CD1c-positive myeloid dendritic cell (primary cell): ENCODE data around the gene NDUFA11.

Experiments
- DNase-seq: peaks from one replicate; pipeline ENCODE4 v3.0.0-alpha.2; 2016; ENCODE audit errors: extremely low spot score

NDUFA11 gene

GRCh38 chr19:5908773-5909442 lies 5.3 kb upstream of the NDUFA11 start:
- no peak for DNase-seq

- DNase-seq: peak; percentile 58
Observed at GRCh38 chr19:5907241-5907640, 3.7 kb upstream of the NDUFA11 start.

- no peak for DNase-seq
Observed at GRCh38 chr19:5905114-5905778, 1.7 kb upstream of the NDUFA11 start.

- DNase-seq: peak; percentile 100
Observed at GRCh38 chr19:5904352-5905113, 943 bp upstream of the NDUFA11 start, which contains the start of gene VMAC. VMAC (plus strand) TSS chr19:5904872; CDS start chr19:5904891, 19 bp downstream.

- peak; percentile 9 for DNase-seq
Observed at GRCh38 chr19:5903056-5903623, 450 bp downstream of the NDUFA11 start.

- no peak for DNase-seq
Observed at GRCh38 chr19:5900976-5901375, 2.6 kb downstream of the NDUFA11 start.

GRCh38 chr19:5899728-5900526 lies 3.7 kb downstream of the NDUFA11 start:
- DNase-seq: no peak

GRCh38 chr19:5897189-5897969 lies 6.2 kb downstream of the NDUFA11 start:
- no peak for DNase-seq

GRCh38 chr19:5896365-5897076 lies 7.1 kb downstream of the NDUFA11 start:
- no peak for DNase-seq

- no peak for DNase-seq
Observed at GRCh38 chr19:5895890-5896289, 7.7 kb downstream of the NDUFA11 start.

GRCh38 chr19:5895409-5895808 lies 8.2 kb downstream of the NDUFA11 start:
- DNase-seq: no peak

GRCh38 chr19:5894704-5895349 lies 8.8 kb downstream of the NDUFA11 start:
- DNase-seq: no peak

- DNase-seq: no peak
Observed at GRCh38 chr19:5893907-5894703, 9.5 kb downstream of the NDUFA11 start.

GRCh38 chr19:5893296-5893903 lies 10.2 kb downstream of the NDUFA11 start:
- no peak for DNase-seq

- DNase-seq: no peak
Observed at GRCh38 chr19:5892772-5893275, 10.8 kb downstream of the NDUFA11 start.

- peak; percentile 39 for DNase-seq
Observed at GRCh38 chr19:5891938-5892771, 11.4 kb downstream of the NDUFA11 start.

GRCh38 chr19:5891572-5891937 lies 12.0 kb downstream of the NDUFA11 start:
- DNase-seq: no peak
